B cell (primary cell): ENCODE data around the gene MOV10L1. TPM values are rescaled to one million over a fixed set of nuclear protein-coding genes. Genes with fewer than 3 reads are reported as not detected.
"Not testable (repeated sequence)": the region's sequence is repeated elsewhere in the genome, so short reads cannot be mapped to it uniquely, and the experiment has no call there.

Source experiments
- ATAC-seq: fragments of 200-7000 bp; cut with Tn5 transposase; one replicate; pipeline ENCODE4 v1.10.0; 2021; ENCODE audit warnings: low read depth, mild to moderate bottlenecking, moderate number of reproducible peaks, moderate library complexity
- CTCF ChIA-PET: fragments of 350-600 bp; sonication (Branson Sonifier 250); formaldehyde crosslinking; loops from one replicate; lab custom pipeline; 2021; ENCODE audit warnings: antibody characterized with exemption, inconsistent platforms; lab: Charles Lee
- POLR2A ChIA-PET: fragments of 350-600 bp; sonication (Branson Sonifier 250); formaldehyde crosslinking; loops from one replicate; lab custom pipeline; 2021; ENCODE audit warnings: antibody characterized with exemption; lab: Charles Lee
- DNase-seq: peaks from one replicate; pipeline ENCODE4 v3.0.0; 2013
- H2AFZ ChIP-seq: 2 replicates; pipeline ENCODE4 v1.6.1; 2012; ENCODE audit warnings: mild to moderate bottlenecking, low read depth, low read length; ENCODE audit not compliant: insufficient read depth, poor library complexity, severe bottlenecking
- H3K27ac ChIP-seq, 2 donors: 1 replicate in 1 of 2; 2 replicates in 1 of 2; pipeline ENCODE4 v1.5.1; 2012 to 2013; ENCODE audit warnings: low read length in 2 of 2, mild to moderate bottlenecking in 2 of 2, moderate library complexity in 1 of 2
- H3K27me3 ChIP-seq, 4 experiments: fragments of 200-600 bp in 1 of 4; sonication (generic) in 1 of 4; replicated peaks in 1 of 4; 1 replicate in 2 of 4; 2 replicates in 2 of 4; pipeline versions ENCODE4 v1.6.1 to v1.7.0; 2013 to 2016; ENCODE audit warnings: low read length in 3 of 4, mild to moderate bottlenecking in 2 of 4, mixed read lengths in 1 of 4, moderate library complexity in 1 of 4; ENCODE audit not compliant: insufficient read depth in 4 of 4, control insufficient read depth in 3 of 4; ENCODE audit errors: control extremely low read depth in 1 of 4
- H3K36me3 ChIP-seq, 2 experiments: replicated peaks in 1 of 2; 1 replicate in 1 of 2; 2 replicates in 1 of 2; pipeline versions ENCODE4 v1.6.1 to v1.7.1; 2013; ENCODE audit warnings: low read length in 1 of 2; ENCODE audit not compliant: insufficient read depth in 2 of 2, control insufficient read depth in 1 of 2; ENCODE audit errors: control extremely low read depth in 1 of 2, extremely low read depth in 1 of 2
- H3K4me1 ChIP-seq, 2 donors: fragments of 200-600 bp in 1 of 2; sonication (generic) in 1 of 2; 1 replicate in 1 of 2; 2 replicates in 1 of 2; pipeline versions ENCODE4 v1.5.1 to v1.6.1; 2013 to 2017; ENCODE audit warnings: low read length in 2 of 2; ENCODE audit not compliant: control insufficient read depth in 2 of 2, insufficient read depth in 2 of 2
- H3K4me2 ChIP-seq: replicated peaks from 2 replicates; pipeline ENCODE3; 2012; ENCODE audit warnings: mild to moderate bottlenecking, low read depth, low read length; ENCODE audit not compliant: poor library complexity, severe bottlenecking
- H3K4me3 ChIP-seq, 5 experiments: fragments of 200-600 bp in 1 of 5; sonication (generic) in 1 of 5; 1 replicate in 3 of 5; 2 replicates in 2 of 5; pipeline versions ENCODE4 v1.5.1 to v1.7.0; 2011 to 2016; ENCODE audit warnings: low read length in 4 of 5, mild to moderate bottlenecking in 4 of 5, low read depth in 2 of 5, control low read depth in 1 of 5, moderate library complexity in 1 of 5; ENCODE audit not compliant: insufficient read depth in 1 of 5; ENCODE audit errors: control extremely low read depth in 1 of 5, extremely low read depth in 1 of 5
- H3K79me2 ChIP-seq: fragments of 200-600 bp; sonication (generic); one replicate; pipeline ENCODE4 v1.6.0; 2016; ENCODE audit warnings: low read length; ENCODE audit not compliant: control insufficient read depth, insufficient read depth
- H3K9ac ChIP-seq: fragments of 200-600 bp; sonication (generic); 2 replicates; pipeline ENCODE4 v1.6.1; 2017; ENCODE audit warnings: mild to moderate bottlenecking, low read length, moderate library complexity
- H3K9me3 ChIP-seq, 3 donors: one replicate each; pipeline versions ENCODE4 v1.6.1 to v1.7.1; 2013; ENCODE audit warnings: low read length in 2 of 3; ENCODE audit not compliant: control insufficient read depth in 2 of 3, insufficient read depth in 1 of 3; ENCODE audit errors: control extremely low read depth in 1 of 3
- H4K20me1 ChIP-seq: 2 replicates; pipeline ENCODE4 v1.6.0; 2012; ENCODE audit warnings: mild to moderate bottlenecking, low read length; ENCODE audit not compliant: insufficient read depth, control insufficient read depth, poor library complexity, severe bottlenecking
- H3K27ac Mint-ChIP-seq: one replicate; pipeline ENCODE4 v1.8.0; 2021; ENCODE audit warnings: mixed read lengths
- H3K27me3 Mint-ChIP-seq: one replicate; pipeline ENCODE4 v1.8.0; 2021; ENCODE audit warnings: mixed read lengths
- H3K4me1 Mint-ChIP-seq: one replicate; pipeline ENCODE4 v1.8.0; 2021; ENCODE audit warnings: mixed read lengths
- H3K4me3 Mint-ChIP-seq: one replicate; pipeline ENCODE4 v1.8.0; 2021; ENCODE audit warnings: mixed read lengths
- H3K9me3 Mint-ChIP-seq: one replicate; pipeline ENCODE4 v1.8.0; 2022; ENCODE audit warnings: mixed read lengths; ENCODE audit not compliant: insufficient read depth
- EZH2 ChIP-seq: IDR thresholded peaks from 2 replicates; pipeline ENCODE4 v1.6.1; 2012; ENCODE audit warnings: borderline replicate concordance, low read depth, mild to moderate bottlenecking, moderate library complexity, low read length; ENCODE audit not compliant: insufficient read depth, poor library complexity, severe bottlenecking
- WGBS: methylation state at CpG from one replicate; pipeline ENCODE4 v1.1.5; 2013; ENCODE audit warnings: missing lambda C conversion rate; ENCODE audit not compliant: insufficient coverage; 5-methylcytosine and 5-hydroxymethylcytosine counted together
- intact Hi-C: fragments of 100-400 bp; cut with micrococcal nuclease; formaldehyde crosslinking; loops from one replicate; pipeline ENCODE4 v1.10.0; 2022
- polyA plus RNA-seq: library from polyadenylated mRNA; depleted of rRNA; stranded (reverse); fragments of >200 nt; gene quantifications from 2 replicates; pipeline ENCODE4 v1.2.3, GENCODE V29; 2012
- total RNA-seq, 2 donors: library from RNA; stranded (reverse); fragments of 120-200 nt in 1 of 2; gene quantifications; 1 replicate in 1 of 2; 2 replicates in 1 of 2; pipeline versions ENCODE4 v1.2.3 to v1.2.4, GENCODE V29; 2013 to 2022
- TF ChIP-seq, protein P1 (sequence below): fragments of 200-600 bp; IDR thresholded peaks from one replicate; pipeline ENCODE4 v1.8.0; 2022; ENCODE audit warnings: antibody characterized with exemption, mild to moderate bottlenecking

The MOV10L1 gene
- total and polyA plus RNA-seq, 2 donors (not counting 1 experiment from before 2014, with no cell fraction given), result not detected

DNA sequence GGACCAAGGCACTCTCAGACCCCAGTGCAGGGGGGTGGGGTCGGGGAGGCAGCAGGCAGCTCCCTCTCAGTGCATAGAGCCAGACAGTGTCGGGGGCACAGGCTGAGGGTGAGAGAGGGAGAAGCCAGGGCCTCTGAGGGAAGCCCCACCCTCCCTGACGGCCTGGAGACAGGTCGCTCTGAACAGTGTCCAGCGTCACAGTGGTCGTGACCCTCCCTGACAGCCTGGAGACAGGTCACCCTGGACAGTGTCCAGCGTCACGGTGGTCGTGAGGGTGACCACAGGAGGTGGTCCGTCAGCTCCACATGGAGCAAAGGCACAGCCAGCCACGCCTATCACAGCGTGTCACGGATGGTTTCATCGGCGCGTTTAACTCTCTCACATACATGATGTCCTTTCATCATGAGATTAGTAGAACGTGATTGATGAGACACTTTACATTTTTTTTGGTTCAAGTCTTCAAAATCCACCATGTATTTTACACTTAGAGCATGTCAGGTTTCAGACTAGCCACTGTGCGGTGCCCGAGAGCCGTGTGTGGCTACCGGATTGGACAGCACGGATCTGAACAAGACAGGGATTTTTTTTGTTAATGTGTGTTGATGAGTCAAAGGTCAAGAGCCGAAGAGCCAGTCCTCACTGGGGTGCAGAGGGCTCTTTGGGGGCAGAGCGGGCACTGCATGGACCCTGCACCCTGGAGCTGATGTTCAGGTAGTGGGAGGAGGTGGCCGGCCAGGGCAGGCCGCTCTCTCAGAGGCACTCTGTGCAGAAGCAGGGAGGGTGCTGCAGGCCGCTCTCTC is 56.8 kb downstream of the MOV10L1 start:
- peaks cover 7% of the 10 kb centered on the region for H3K4me1 Mint-ChIP-seq
- Histone ChIP-seq H3K36me3 (no peaks in the 10 kb centered on the region), H3K27me3 (peaks cover 0 to 3% (median 0%) of the 10 kb centered on the region in 4 experiments), H3K79me2 (no peaks in the 10 kb centered on the region), H3K9me3 (no peaks in the 10 kb centered on the region), H4K20me1 (no peaks in the 10 kb centered on the region), H3K4me1 (peaks cover 3 to 8% of the 10 kb centered on the region in 2 donors), H3K4me3 (no peak overlapping the region), H2AFZ (no peak overlapping the region), H3K4me2 (no peak overlapping the region), H3K9ac (no peak overlapping the region), H3K27ac (no peak overlapping the region)
- POLR2A ChIA-PET, result interaction anchor here (0.6 to 0.7 kb wide), 2 partner anchors 40 to 290 kb away, joined by 4 to 6 read pairs; no protein-coding TSS in a partner anchor
- DNase-seq (no peak), ATAC-seq (no peak)
- no peaks in the 10 kb centered on the region for H3K9me3 Mint-ChIP-seq
- 91% methylated on average over 23 of the region's 27 CpGs for WGBS
- no peak overlapping the region for H3K4me3 Mint-ChIP-seq
- intact Hi-C loops, result no loop called here
- peaks cover 16% of the 10 kb centered on the region for H3K27me3 Mint-ChIP-seq
- no peak overlapping the region for H3K27ac Mint-ChIP-seq
- CTCF ChIA-PET, result interaction anchor here (5.0 to 6.0 kb wide), 3 partner anchors 44 to 67 kb away, joined by 29 to 75 read pairs (median 57); no protein-coding TSS in a partner anchor
- no peak for TF ChIP-seq EZH2
- TF ChIP-seq, protein P1, sequence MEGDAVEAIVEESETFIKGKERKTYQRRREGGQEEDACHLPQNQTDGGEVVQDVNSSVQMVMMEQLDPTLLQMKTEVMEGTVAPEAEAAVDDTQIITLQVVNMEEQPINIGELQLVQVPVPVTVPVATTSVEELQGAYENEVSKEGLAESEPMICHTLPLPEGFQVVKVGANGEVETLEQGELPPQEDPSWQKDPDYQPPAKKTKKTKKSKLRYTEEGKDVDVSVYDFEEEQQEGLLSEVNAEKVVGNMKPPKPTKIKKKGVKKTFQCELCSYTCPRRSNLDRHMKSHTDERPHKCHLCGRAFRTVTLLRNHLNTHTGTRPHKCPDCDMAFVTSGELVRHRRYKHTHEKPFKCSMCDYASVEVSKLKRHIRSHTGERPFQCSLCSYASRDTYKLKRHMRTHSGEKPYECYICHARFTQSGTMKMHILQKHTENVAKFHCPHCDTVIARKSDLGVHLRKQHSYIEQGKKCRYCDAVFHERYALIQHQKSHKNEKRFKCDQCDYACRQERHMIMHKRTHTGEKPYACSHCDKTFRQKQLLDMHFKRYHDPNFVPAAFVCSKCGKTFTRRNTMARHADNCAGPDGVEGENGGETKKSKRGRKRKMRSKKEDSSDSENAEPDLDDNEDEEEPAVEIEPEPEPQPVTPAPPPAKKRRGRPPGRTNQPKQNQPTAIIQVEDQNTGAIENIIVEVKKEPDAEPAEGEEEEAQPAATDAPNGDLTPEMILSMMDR, result no peak

DNA sequence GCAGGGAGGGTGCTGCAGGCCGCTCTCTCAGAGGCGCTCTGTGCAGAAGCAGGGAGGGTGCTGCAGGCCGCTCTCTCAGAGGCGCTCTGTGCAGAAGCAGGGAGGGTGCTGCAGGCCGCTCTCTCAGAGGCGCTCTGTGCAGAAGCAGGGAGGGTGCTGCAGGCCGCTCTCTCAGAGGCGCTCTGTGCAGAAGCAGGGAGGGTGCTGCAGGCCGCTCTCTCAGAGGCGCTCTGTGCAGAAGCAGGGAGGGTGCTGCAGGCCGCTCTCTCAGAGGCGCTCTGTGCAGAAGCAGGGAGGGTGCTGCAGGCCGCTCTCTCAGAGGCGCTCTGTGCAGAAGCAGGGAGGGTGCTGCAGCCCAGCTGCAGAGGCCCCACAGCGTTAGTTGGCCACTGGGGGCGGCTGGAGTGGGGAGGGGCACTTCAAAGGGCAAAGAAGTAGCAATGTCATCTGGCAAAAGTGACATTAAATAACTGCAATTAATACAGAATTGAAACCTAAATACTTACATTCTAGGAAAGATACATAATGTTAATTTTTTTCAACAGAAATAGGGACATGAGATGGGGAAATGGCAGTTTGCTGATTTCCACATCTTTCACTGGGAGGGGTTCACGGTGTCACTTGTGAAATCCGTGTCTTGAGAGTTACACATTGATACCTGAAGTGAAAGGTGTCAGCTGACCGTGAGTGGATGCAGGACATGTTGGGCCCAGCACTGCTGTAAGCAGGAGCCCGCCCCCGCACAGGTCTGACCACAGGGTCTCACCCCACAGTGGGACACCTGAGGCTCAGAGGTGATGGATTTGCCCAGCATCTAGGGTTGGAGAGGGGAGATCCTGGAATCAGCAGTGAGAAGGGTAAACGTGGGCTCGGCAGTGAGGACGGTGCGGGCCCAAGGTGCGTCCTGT is 57.7 kb downstream of the MOV10L1 start:
- WGBS, result 89% methylated on average over 12 of the region's 26 CpGs
- not testable (repeated sequence) for ATAC-seq, H3K27me3 ChIP-seq, H3K9ac ChIP-seq, H3K9me3 Mint-ChIP-seq, H3K27me3 Mint-ChIP-seq, H2AFZ ChIP-seq, H3K27ac Mint-ChIP-seq, H3K4me2 ChIP-seq, H3K4me3 Mint-ChIP-seq, H3K79me2 ChIP-seq, H3K9me3 ChIP-seq, DNase-seq, H3K27ac ChIP-seq, H3K4me1 Mint-ChIP-seq, H3K4me1 ChIP-seq, H3K4me3 ChIP-seq, H4K20me1 ChIP-seq, H3K36me3 ChIP-seq
- ChIA-PET POLR2A (interaction anchor here (0.7 kb wide), 1 partner anchor 291 kb away, joined by 4 read pairs; no protein-coding TSS in a partner anchor), CTCF (interaction anchor here (0.6 to 6.0 kb wide), 10 partner anchors 44 to 498 kb away, joined by 3 to 75 read pairs (median 6); no protein-coding TSS in a partner anchor)
- intact Hi-C loops, result loop anchor here (2.0 kb wide), 1 partner anchor 53 kb away; the partner anchor contains the start of gene SELENOO
